HepG2 (cell line): ENCODE measurements around the gene VPREB3. TPM values are rescaled to one million over a fixed set of nuclear protein-coding genes. Genes with fewer than 3 reads are reported as not detected.

Experiments used
- IRX3 ChIP-seq: sonication (generic); formaldehyde crosslinking; IDR thresholded peaks from 2 replicates; pipeline ENCODE4 v1.8.1; 2023; ENCODE audit warnings: mild to moderate bottlenecking, low read depth, missing genetic modification reagents, borderline replicate concordance
- MAX ChIP-seq: IDR thresholded peaks from 2 replicates; pipeline ENCODE4 v1.6.1; 2012; ENCODE audit warnings: inconsistent platforms
- MTA3 ChIP-seq: sonication (generic); formaldehyde crosslinking; IDR thresholded peaks from 2 replicates; pipeline ENCODE4 v1.4.0; 2020; ENCODE audit warnings: missing genetic modification reagents
- NCOA2 ChIP-seq: sonication (generic); formaldehyde crosslinking; IDR thresholded peaks from 2 replicates; pipeline ENCODE4 v1.8.0; 2022; ENCODE audit warnings: inconsistent platforms
- POLR2A ChIP-seq, 2 experiments: IDR thresholded peaks; 2 replicates each; pipeline ENCODE4 v1.6.1; 2011; ENCODE audit warnings: low read depth in 2 of 2, low read length in 2 of 2, mild to moderate bottlenecking in 1 of 2, moderate library complexity in 1 of 2; ENCODE audit not compliant: insufficient read depth in 1 of 2
- RAD21 ChIP-seq: fragments of 450-650 bp; formaldehyde crosslinking; IDR thresholded peaks from 2 replicates; pipeline ENCODE4 v1.5.0; 2020; ENCODE audit warnings: mild to moderate bottlenecking
- THRA ChIP-seq: sonication (generic); formaldehyde crosslinking; IDR thresholded peaks from 2 replicates; pipeline ENCODE4 v1.4.0; 2020; ENCODE audit warnings: missing genetic modification reagents, borderline replicate concordance
- TRIM22 ChIP-seq: fragments of 450-650 bp; IDR thresholded peaks from 2 replicates; pipeline ENCODE4 v1.6.1; 2017
- ZBTB7A ChIP-seq: sonication (generic); formaldehyde crosslinking; IDR thresholded peaks from 2 replicates; pipeline ENCODE4 v1.8.0; 2022; ENCODE audit warnings: mild to moderate bottlenecking, missing genetic modification reagents
- ZFP36L1 ChIP-seq: sonication (generic); formaldehyde crosslinking; IDR thresholded peaks from 2 replicates; pipeline ENCODE4 v1.8.0; 2022; ENCODE audit warnings: mild to moderate bottlenecking, missing genetic modification reagents, moderate library complexity
- ZFY ChIP-seq: sonication (generic); formaldehyde crosslinking; IDR thresholded peaks from 2 replicates; pipeline ENCODE4 v1.4.0; 2020; ENCODE audit warnings: missing genetic modification reagents
- ZNF281 ChIP-seq: sonication (generic); formaldehyde crosslinking; IDR thresholded peaks from 2 replicates; pipeline ENCODE4 v1.4.0; 2020; ENCODE audit warnings: missing genetic modification reagents, borderline replicate concordance
- ZNF335 ChIP-seq: sonication (generic); formaldehyde crosslinking; IDR thresholded peaks from 2 replicates; pipeline ENCODE4 v1.4.0; 2020; ENCODE audit warnings: missing genetic modification reagents
- ZNF468 ChIP-seq: sonication (generic); formaldehyde crosslinking; IDR thresholded peaks from 2 replicates; pipeline ENCODE4 v1.8.0; 2022; ENCODE audit warnings: mild to moderate bottlenecking, moderate library complexity, missing genetic modification reagents
- ZNF563 ChIP-seq: sonication (generic); formaldehyde crosslinking; IDR thresholded peaks from 2 replicates; pipeline ENCODE4 v1.8.0; 2022; ENCODE audit warnings: mild to moderate bottlenecking, moderate library complexity, missing genetic modification reagents
- ZNF572 ChIP-seq: sonication (generic); formaldehyde crosslinking; IDR thresholded peaks from 2 replicates; pipeline ENCODE4 v1.5.1; 2020; ENCODE audit warnings: mild to moderate bottlenecking, missing genetic modification reagents
- ZNF770 ChIP-seq: sonication (generic); formaldehyde crosslinking; IDR thresholded peaks from 2 replicates; pipeline ENCODE4 v1.5.0; 2020; ENCODE audit warnings: mild to moderate bottlenecking, missing genetic modification reagents
- ZSCAN31 ChIP-seq: sonication (generic); formaldehyde crosslinking; IDR thresholded peaks from 2 replicates; pipeline ENCODE4 v1.5.0; 2020; ENCODE audit warnings: low read depth, mild to moderate bottlenecking, missing genetic modification reagents
- polyA plus RNA-seq, 8 experiments: library from polyadenylated mRNA; depleted of rRNA in 3 of 8; stranded (reverse) in 7 of 8; unstranded in 1 of 8; fragments of >200 nt; fragmentation: Illumina TruSeq in 4 of 8; extraction: Trizol in 4 of 8; gene quantifications; 2 replicates each; pipeline versions ENCODE4 v1.2.1 to v1.2.3, GENCODE V29; 2011 to 2016; ENCODE audit warnings: low read depth in 4 of 8, missing spikeins in 1 of 8, mixed read lengths in 1 of 8; ENCODE audit not compliant: insufficient read depth in 1 of 8
- total RNA-seq, 5 experiments: library from RNA; depleted of rRNA; stranded (reverse); fragments of >200 nt; fragmentation: Illumina TruSeq; extraction: Trizol; gene quantifications; 2 replicates each; pipeline ENCODE4 v1.2.3, GENCODE V29; 2016; ENCODE audit warnings: low read depth in 1 of 5

Gene VPREB3
- total and polyA plus RNA-seq, 2 of the 13 experiments (the other 11 are each of a cell fraction or from before 2014, with no cell fraction given): 0.22 TPM; not detected in 1

- TF ChIP-seq MAX: peak; percentile 15; the same call in 1 of the 2 replicates
- peak; percentile 34; the same call in 1 of the 2 replicates for TF ChIP-seq IRX3 (CRISPR knock-in tag)
- TF ChIP-seq ZFY (CRISPR knock-in tag): peak; percentile 64
- peak; percentile 35 to 74; a peak in 2 of 4 replicates for TF ChIP-seq POLR2A (IDR thresholded peaks at IDR 0.05; ENCODE audit: insufficient read depth in 1 of 2, low read depth in 2 of 2, low read length in 2 of 2)
- TF ChIP-seq MTA3: no peak
- peak; percentile 43; the same call in 1 of the 2 replicates for TF ChIP-seq ZNF563 (CRISPR knock-in tag)
- peak; percentile 45; the same call in 1 of the 2 replicates for TF ChIP-seq ZSCAN31 (CRISPR knock-in tag)
- TF ChIP-seq ZBTB7A (CRISPR knock-in tag): 0 out of 2 replicates have a peak, but pooled peaks have one; percentile 48
- TF ChIP-seq TRIM22: no peak
- no peak for TF ChIP-seq ZNF335 (CRISPR knock-in tag)
- no peak for TF ChIP-seq NCOA2 (CRISPR knock-in tag)
- peak; percentile 68 for TF ChIP-seq ZNF281 (CRISPR knock-in tag)
- TF ChIP-seq THRA (CRISPR knock-in tag): peak; percentile 8; the same call in 1 of the 2 replicates
- TF ChIP-seq ZNF770 (CRISPR knock-in tag): peak; percentile 37; the same call in 1 of the 2 replicates
- no peak for TF ChIP-seq ZFP36L1 (CRISPR knock-in tag)
- no peak for TF ChIP-seq ZNF572 (CRISPR knock-in tag)
- TF ChIP-seq RAD21 (CRISPR knock-in tag): peak; percentile 36; the same call in 1 of the 2 replicates
- no peak for TF ChIP-seq ZNF468 (CRISPR knock-in tag)
These were observed 18.6 kb upstream of the VPREB3 start, which contains the start of gene MMP11 (continued) for GRCh38 chr22:23772649-23773473.
